Measurements from ENCODE around the gene KRT79. TPM values are rescaled to one million over a fixed set of nuclear protein-coding genes. Genes with fewer than 3 reads are reported as not detected.

The KRT79 gene
- total and polyA plus RNA-seq, 4 donors: 0.02 to 1.5 (median 0.12) TPM; not detected in 1

DNA sequence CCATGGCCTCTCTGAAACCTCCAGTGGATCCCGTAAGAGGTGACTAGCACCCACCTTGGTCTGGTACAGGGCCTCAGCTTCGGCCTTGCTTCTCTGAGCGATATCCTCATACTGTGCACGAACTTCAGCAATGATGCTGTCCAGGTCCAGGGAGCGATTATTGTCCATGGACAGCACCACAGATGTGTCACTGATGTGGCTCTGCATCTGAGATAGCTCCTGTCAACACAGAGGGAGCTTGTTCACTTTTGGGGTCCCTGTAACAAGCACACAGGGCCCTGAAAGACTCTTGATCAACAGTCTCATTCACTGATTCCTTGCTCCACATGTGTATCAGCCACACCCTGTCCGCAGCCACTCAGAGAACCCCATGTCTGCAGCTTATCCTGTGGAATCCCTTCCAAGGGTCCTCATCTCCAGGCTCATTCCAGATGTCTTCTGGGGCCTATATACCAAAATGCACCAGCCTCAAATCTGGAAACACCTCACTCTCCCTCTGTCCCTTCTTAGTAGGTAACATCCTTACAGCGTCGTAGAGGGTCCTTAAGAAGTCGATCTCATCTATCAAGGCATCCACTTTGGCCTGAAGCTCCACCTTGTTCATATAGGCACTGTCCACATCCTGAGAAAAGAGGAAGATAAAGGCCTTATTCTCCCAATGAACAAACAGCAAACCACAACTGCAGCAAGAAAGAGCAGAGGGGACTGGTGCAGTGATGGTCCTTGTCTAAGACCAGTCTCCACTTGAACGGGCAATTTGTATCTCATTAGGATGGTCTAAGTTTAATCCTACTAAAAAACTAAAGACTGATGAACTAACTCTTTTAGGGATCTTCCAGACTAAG is 41.7 kb downstream of the KRT79 start:
- no peak for TF ChIP-seq CTCF (IDR thresholded peaks at IDR 0.05; ENCODE audit: control extremely low read depth, extremely low read depth)
- Histone ChIP-seq H3K9ac (ENCODE audit: insufficient read depth in 1 of 2, low read length in 2 of 2) (no peak overlapping the region), H3K9me3 (ENCODE audit: control insufficient read depth in 4 of 4, insufficient read depth in 3 of 4, low read length in 3 of 4) (no peaks in the 10 kb centered on the region), H3K27ac (ENCODE audit: low read depth in 1 of 2, low read length in 1 of 2) (no peak overlapping the region), H3K36me3 (ENCODE audit: control insufficient read depth in 4 of 4, insufficient read depth in 4 of 4, low read length in 4 of 4) (no peaks in the 10 kb centered on the region), H3K4me3 (no peak overlapping the region), H3K27me3 (ENCODE audit: control insufficient read depth in 3 of 3, insufficient read depth in 3 of 3, low read length in 2 of 3) (peaks cover 0 to 37% (median 21%) of the 10 kb centered on the region in 3 donors), H3K4me1 (ENCODE audit: control insufficient read depth in 5 of 5, insufficient read depth in 5 of 5, low read length in 5 of 5) (peaks cover 0 to 3% (median 0%) of the 10 kb centered on the region in 5 donors)
- 84 to 85% methylated on average over 10 of the region's 10 CpGs for WGBS, 2 donors
- no peak for ATAC-seq (ENCODE audit: insufficient read depth, low FRiP score)
- no peak for DNase-seq

GRCh38 chr12:52791271-52792184 is 42.6 kb downstream of the KRT79 start:
- ATAC-seq (ENCODE audit: insufficient read depth, low FRiP score) (no peak), DNase-seq (no peak)
- Histone ChIP-seq H3K4me1 (ENCODE audit: control insufficient read depth in 5 of 5, insufficient read depth in 5 of 5, low read length in 5 of 5) (peaks cover 0 to 3% (median 0%) of the 10 kb centered on the region in 5 donors), H3K9me3 (ENCODE audit: control insufficient read depth in 4 of 4, insufficient read depth in 3 of 4, low read length in 3 of 4) (no peaks in the 10 kb centered on the region), H3K9ac (ENCODE audit: insufficient read depth in 1 of 2, low read length in 2 of 2) (no peak overlapping the region), H3K27ac (ENCODE audit: low read depth in 1 of 2, low read length in 1 of 2) (no peak overlapping the region), H3K27me3 (ENCODE audit: control insufficient read depth in 3 of 3, insufficient read depth in 3 of 3, low read length in 2 of 3) (peaks cover 0 to 35% (median 21%) of the 10 kb centered on the region in 3 donors), H3K4me3 (no peak overlapping the region), H3K36me3 (ENCODE audit: control insufficient read depth in 4 of 4, insufficient read depth in 4 of 4, low read length in 4 of 4) (no peaks in the 10 kb centered on the region)
- TF ChIP-seq CTCF (IDR thresholded peaks at IDR 0.05; ENCODE audit: control extremely low read depth, extremely low read depth): no peak
- WGBS, 2 donors: 91 to 93% methylated on average over 12 of the region's 12 CpGs

- peaks cover 0 to 3% (median 0%) of the 10 kb centered on the region in 5 donors for H3K4me1 ChIP-seq (ENCODE audit: control insufficient read depth in 5 of 5, insufficient read depth in 5 of 5, low read length in 5 of 5)
- peaks cover 0 to 28% (median 21%) of the 10 kb centered on the region in 3 donors for H3K27me3 ChIP-seq (ENCODE audit: control insufficient read depth in 3 of 3, insufficient read depth in 3 of 3, low read length in 2 of 3)
- no peaks in the 10 kb centered on the region for H3K9me3 ChIP-seq (ENCODE audit: control insufficient read depth in 4 of 4, insufficient read depth in 3 of 4, low read length in 3 of 4)
- no peak for ATAC-seq (ENCODE audit: insufficient read depth, low FRiP score)
- no peak overlapping the region for H3K9ac ChIP-seq (ENCODE audit: insufficient read depth in 1 of 2, low read length in 2 of 2)
- TF ChIP-seq CTCF (IDR thresholded peaks at IDR 0.05; ENCODE audit: control extremely low read depth, extremely low read depth): no peak
- DNase-seq: no peak
- H3K4me3 ChIP-seq: no peak overlapping the region
- 67 to 73% methylated on average over 19 of the region's 19 CpGs for WGBS, 2 donors
- H3K36me3 ChIP-seq (ENCODE audit: control insufficient read depth in 4 of 4, insufficient read depth in 4 of 4, low read length in 4 of 4): no peaks in the 10 kb centered on the region
- H3K27ac ChIP-seq (ENCODE audit: low read depth in 1 of 2, low read length in 1 of 2): no peak overlapping the region
These were observed 43.5 kb downstream of the KRT79 start for GRCh38 chr12:52790427-52791270.

Measured in lung (tissue), 12 donors.